WTC11 (cell line): Measurements from ENCODE around the gene TAS2R39. TPM values are rescaled to one million over a fixed set of nuclear protein-coding genes. Genes with fewer than 3 reads are reported as not detected.

ENCODE experiments used
- ATAC-seq: fragments of 200-7000 bp; cut with Tn5 transposase; 2 replicates; pipeline ENCODE4 v1.10.0; 2021; ENCODE audit warnings: mild to moderate bottlenecking, moderate library complexity
- CTCF ChIA-PET: fragments of 300-600 bp; sonication (Branson Sonifier 250); formaldehyde crosslinking; loops from one replicate; lab custom pipeline; 2021; ENCODE audit warnings: antibody characterized with exemption; lab: Charles Lee
- POLR2A ChIA-PET: fragments of 350-600 bp; sonication (Branson Sonifier 250); formaldehyde crosslinking; loops from one replicate; lab custom pipeline; 2021; ENCODE audit warnings: antibody characterized with exemption; lab: Charles Lee
- DNase-seq: peaks from one replicate; pipeline ENCODE4 v3.0.0; 2021; ENCODE audit warnings: low spot score
- H3K27ac Mint-ChIP-seq: 2 replicates; pipeline ENCODE4 v1.8.0; 2021; ENCODE audit warnings: mixed read lengths
- H3K27me3 Mint-ChIP-seq: 2 replicates; pipeline ENCODE4 v1.8.0; 2021; ENCODE audit warnings: low read depth, mild to moderate bottlenecking, moderate library complexity, mixed read lengths
- H3K36me3 Mint-ChIP-seq: 2 replicates; pipeline ENCODE4 v1.8.0; 2021; ENCODE audit warnings: mixed read lengths
- H3K4me1 Mint-ChIP-seq: 2 replicates; pipeline ENCODE4 v1.8.0; 2022; ENCODE audit warnings: mixed read lengths
- H3K4me3 Mint-ChIP-seq: 2 replicates; pipeline ENCODE4 v1.8.0; 2021; ENCODE audit warnings: mild to moderate bottlenecking, moderate library complexity, mixed read lengths
- H3K9me3 Mint-ChIP-seq: 2 replicates; pipeline ENCODE4 v1.8.0; 2021; ENCODE audit warnings: mixed read lengths
- ATF1 ChIP-seq: sonication (generic); formaldehyde crosslinking; IDR thresholded peaks from 2 replicates; pipeline ENCODE4 v1.8.1; 2023; ENCODE audit warnings: mild to moderate bottlenecking, moderate library complexity, missing genetic modification reagents
- ATF3 ChIP-seq: sonication (generic); formaldehyde crosslinking; conservative IDR thresholded peaks from 2 replicates; pipeline ENCODE4 v1.8.1; 2022; ENCODE audit warnings: mild to moderate bottlenecking, missing genetic modification reagents
- CREB1 ChIP-seq: sonication (generic); formaldehyde crosslinking; IDR thresholded peaks from 2 replicates; pipeline ENCODE4 v1.8.0; 2023; ENCODE audit warnings: mild to moderate bottlenecking, missing genetic modification reagents
- CTCF ChIP-seq: fragments of 200-600 bp; IDR thresholded peaks from 2 replicates; pipeline ENCODE4 v1.8.0; 2022; ENCODE audit warnings: antibody characterized with exemption
- ETV6 ChIP-seq: sonication (generic); formaldehyde crosslinking; IDR thresholded peaks from 2 replicates; pipeline ENCODE4 v1.8.1; 2022; ENCODE audit warnings: mild to moderate bottlenecking, missing genetic modification reagents
- GABPB1 ChIP-seq: sonication (generic); formaldehyde crosslinking; IDR thresholded peaks from 2 replicates; pipeline ENCODE4 v1.8.1; 2023; ENCODE audit warnings: mild to moderate bottlenecking, missing genetic modification reagents
- GTF2I ChIP-seq: fragments of 250-450 bp; sonication (Bioruptor Pico); conservative IDR thresholded peaks from 2 replicates; pipeline ENCODE4 v1.4.0; 2021; ENCODE audit warnings: mild to moderate bottlenecking
- IRF1 ChIP-seq: sonication (generic); formaldehyde crosslinking; IDR thresholded peaks from 2 replicates; pipeline ENCODE4 v1.8.0; 2023; ENCODE audit warnings: missing genetic modification reagents
- IRF2 ChIP-seq: sonication (generic); formaldehyde crosslinking; IDR thresholded peaks from 2 replicates; pipeline ENCODE4 v1.8.0; 2022; ENCODE audit warnings: low read depth, missing genetic modification reagents, borderline replicate concordance
- MXD4 ChIP-seq: fragments of 250-450 bp; sonication (Bioruptor Pico); IDR thresholded peaks from 2 replicates; pipeline ENCODE4 v1.8.0; 2021; ENCODE audit warnings: mild to moderate bottlenecking, moderate library complexity, borderline replicate concordance
- NFE2L1 ChIP-seq: sonication (generic); formaldehyde crosslinking; IDR thresholded peaks from 2 replicates; pipeline ENCODE4 v1.8.1; 2023; ENCODE audit warnings: missing genetic modification reagents
- NR1H2 ChIP-seq: sonication (generic); formaldehyde crosslinking; IDR thresholded peaks from 2 replicates; pipeline ENCODE4 v1.9.0; 2021; ENCODE audit warnings: mild to moderate bottlenecking, moderate library complexity, missing genetic modification reagents
- NR3C1 ChIP-seq: sonication (generic); formaldehyde crosslinking; conservative IDR thresholded peaks from 2 replicates; pipeline ENCODE4 v1.8.1; 2023; ENCODE audit warnings: low read depth, mild to moderate bottlenecking, missing genetic modification reagents
- SOX15 ChIP-seq: fragments of 250-450 bp; sonication (Bioruptor Pico); IDR thresholded peaks from 2 replicates; pipeline ENCODE4 v1.9.0; 2021; ENCODE audit warnings: mild to moderate bottlenecking
- STAT6 ChIP-seq: sonication (generic); formaldehyde crosslinking; conservative IDR thresholded peaks from 2 replicates; pipeline ENCODE4 v1.8.1; 2023; ENCODE audit warnings: mild to moderate bottlenecking, low read depth, missing genetic modification reagents, moderate library complexity
- TEAD4 ChIP-seq: sonication (generic); formaldehyde crosslinking; IDR thresholded peaks from 2 replicates; pipeline ENCODE4 v1.8.0; 2022; ENCODE audit warnings: mild to moderate bottlenecking, missing genetic modification reagents
- TP53 ChIP-seq: sonication (generic); formaldehyde crosslinking; IDR thresholded peaks from 2 replicates; pipeline ENCODE4 v1.8.1; 2023; ENCODE audit warnings: mild to moderate bottlenecking, missing genetic modification reagents
- ZNF232 ChIP-seq: sonication (generic); formaldehyde crosslinking; IDR thresholded peaks from 2 replicates; pipeline ENCODE4 v1.8.0; 2022; ENCODE audit warnings: mild to moderate bottlenecking, missing genetic modification reagents
- ZNF396 ChIP-seq: fragments of 250-450 bp; sonication (Bioruptor Pico); IDR thresholded peaks from 2 replicates; pipeline ENCODE4 v1.8.0; 2021; ENCODE audit warnings: mild to moderate bottlenecking, moderate library complexity, borderline replicate concordance
- ZNF416 ChIP-seq: fragments of 250-450 bp; sonication (Bioruptor Pico); IDR thresholded peaks from 2 replicates; pipeline ENCODE4 v1.9.0; 2021; ENCODE audit warnings: mild to moderate bottlenecking, inconsistent platforms
- ZSCAN18 ChIP-seq: fragments of 250-450 bp; sonication (Bioruptor Pico); IDR thresholded peaks from 2 replicates; pipeline ENCODE4 v2.1.2; 2022; ENCODE audit warnings: mild to moderate bottlenecking, moderate library complexity
- total RNA-seq: library from RNA; stranded (reverse); gene quantifications from 3 replicates; pipeline ENCODE4 v1.2.3, GENCODE V29; 2021

The TAS2R39 gene
- total RNA-seq, 1 experiment from 2014 or later, result not detected

GRCh38 chr7:143181349-143181748 lies 1.9 kb upstream of the TAS2R39 start:
- H3K36me3 Mint-ChIP-seq, result no peaks in the 10 kb centered on the region
- no peak for ATAC-seq
- peaks cover 8% of the 10 kb centered on the region for H3K4me1 Mint-ChIP-seq
- ChIA-PET POLR2A (no interaction called here), CTCF (interaction anchor here (0.6 kb wide), 1 partner anchor 34 kb away, joined by 3 read pairs; no protein-coding TSS in a partner anchor)
- no peak overlapping the region for H3K4me3 Mint-ChIP-seq
- peaks cover 31% of the 10 kb centered on the region for H3K9me3 Mint-ChIP-seq
- no peak for TF ChIP-seq IRF1 (CRISPR knock-in tag)
- no peak for TF ChIP-seq SOX15
- TF ChIP-seq TP53 (CRISPR knock-in tag), result no peak
- no peak for TF ChIP-seq NR3C1 (CRISPR knock-in tag)
- no peak for TF ChIP-seq ZNF232 (CRISPR knock-in tag)
- no peak for TF ChIP-seq NR1H2 (CRISPR knock-in tag)
- TF ChIP-seq CTCF, result no peak
- TF ChIP-seq, all 79 proteins: peak for 0
- no peak for DNase-seq
- H3K27ac Mint-ChIP-seq, result no peak overlapping the region
- H3K27me3 Mint-ChIP-seq, result peaks cover 2% of the 10 kb centered on the region

- no peak for TF ChIP-seq ATF1 (CRISPR knock-in tag)
- no peak for TF ChIP-seq CREB1 (CRISPR knock-in tag)
- no peak for TF ChIP-seq MXD4 (CRISPR knock-in tag)
- no peak for TF ChIP-seq GTF2I (CRISPR knock-in tag)
- TF ChIP-seq ATF3 (CRISPR knock-in tag), result no peak
- no peak for TF ChIP-seq ZNF416 (CRISPR knock-in tag)
- TF ChIP-seq ZSCAN18 (CRISPR knock-in tag), result no peak
- TF ChIP-seq GABPB1 (CRISPR knock-in tag), result no peak
- no peak for TF ChIP-seq NFE2L1 (CRISPR knock-in tag)
- no peak for TF ChIP-seq TEAD4
- no peak for TF ChIP-seq NR1H2 (CRISPR knock-in tag)
- no peak for TF ChIP-seq CTCF
- no peak for TF ChIP-seq IRF2 (CRISPR knock-in tag)
- TF ChIP-seq STAT6 (CRISPR knock-in tag), result no peak
- no peak for TF ChIP-seq ZNF396 (CRISPR knock-in tag)
- no peak for TF ChIP-seq ETV6 (CRISPR knock-in tag)
- DNase-seq (no peak), ATAC-seq (no peak)
- ChIA-PET POLR2A (no interaction called here), CTCF (interaction anchor here (1.2 kb wide), 1 partner anchor 30 kb away, joined by 8 read pairs; no protein-coding TSS in a partner anchor)
- H3K4me3 Mint-ChIP-seq, result no peak overlapping the region
- H3K27me3 Mint-ChIP-seq, result no peaks in the 10 kb centered on the region; the same call in 1 of the 2 replicates
- H3K27ac Mint-ChIP-seq, result no peak overlapping the region
- H3K36me3 Mint-ChIP-seq, result no peaks in the 10 kb centered on the region
- peaks cover 4% of the 10 kb centered on the region for H3K9me3 Mint-ChIP-seq
- peaks cover 19% of the 10 kb centered on the region for H3K4me1 Mint-ChIP-seq
These were observed 2.3 kb downstream of the TAS2R39 start for GRCh38 chr7:143185551-143185950.
